HCT116 (cell line): ENCODE results near the gene ENTPD6.

Source experiments
- CTCF ChIP-seq, 3 experiments: fragments of 200-600 bp in 1 of 3; sonication (generic) in 1 of 3; IDR thresholded peaks in 2 of 3; conservative IDR thresholded peaks in 1 of 3; 2 replicates each; pipeline ENCODE4 v1.5.1; 2012 to 2017; ENCODE audit warnings: low read depth in 2 of 3, low read length in 2 of 3, antibody characterized with exemption in 1 of 3, borderline replicate concordance in 1 of 3, control low read depth in 1 of 3, mild to moderate bottlenecking in 1 of 3, mixed read lengths in 1 of 3, mixed run types in 1 of 3, moderate library complexity in 1 of 3; ENCODE audit not compliant: insufficient read depth in 1 of 3
- EGR1 ChIP-seq: IDR thresholded peaks from 2 replicates; pipeline ENCODE4 v1.6.1; 2012; ENCODE audit warnings: low read depth
- ELF1 ChIP-seq: IDR thresholded peaks from 2 replicates; pipeline ENCODE4 v1.6.1; 2012; ENCODE audit warnings: low read depth, borderline replicate concordance
- EZH2 ChIP-seq: fragments of 200-600 bp; sonication (generic); IDR thresholded peaks from 2 replicates; pipeline ENCODE4 v1.6.1; 2017; ENCODE audit warnings: antibody characterized with exemption, mixed run types
- EZH2phosphoT487 ChIP-seq: fragments of 200-600 bp; IDR thresholded peaks from 2 replicates; pipeline ENCODE4 v1.6.1; 2018; ENCODE audit warnings: antibody characterized with exemption, borderline replicate concordance
- JUND ChIP-seq: IDR thresholded peaks from 2 replicates; pipeline ENCODE4 v1.6.1; 2012
- MAX ChIP-seq: IDR thresholded peaks from 2 replicates; pipeline ENCODE4 v1.6.1; 2012
- POLR2A ChIP-seq: IDR thresholded peaks from 2 replicates; pipeline ENCODE4 v1.7.0; 2011; ENCODE audit warnings: borderline replicate concordance; ENCODE audit not compliant: insufficient read depth, insufficient read length; ENCODE audit errors: extremely low read depth
- POLR2AphosphoS5 ChIP-seq: IDR thresholded peaks from 2 replicates; pipeline ENCODE4 v1.6.1; 2011; ENCODE audit warnings: mild to moderate bottlenecking, low read depth, low read length, moderate library complexity
- REST ChIP-seq: IDR thresholded peaks from 2 replicates; pipeline ENCODE4 v1.6.1; 2012; ENCODE audit warnings: low read depth
- SIN3A ChIP-seq: IDR thresholded peaks from 2 replicates; pipeline ENCODE4 v1.6.1; 2012; ENCODE audit warnings: low read depth
- TCF7L2 ChIP-seq: IDR thresholded peaks from 2 replicates; pipeline ENCODE4 v1.7.0; 2011; ENCODE audit warnings: borderline replicate concordance, inconsistent platforms; ENCODE audit not compliant: insufficient read depth, insufficient read length; ENCODE audit errors: extremely low read depth
- YY1 ChIP-seq: IDR thresholded peaks from 2 replicates; pipeline ENCODE4 v1.6.1; 2011; ENCODE audit warnings: low read length, low read depth, moderate library complexity, mild to moderate bottlenecking; ENCODE audit not compliant: insufficient replicate concordance; ENCODE audit errors: extremely low read depth
- ZNF274 ChIP-seq: fragments of 200-500 bp; sonication (Bioruptor generic); IDR thresholded peaks from 2 replicates; pipeline ENCODE4 v1.6.1; 2014; ENCODE audit warnings: mild to moderate bottlenecking, low read depth, low read length, inconsistent platforms

GRCh38 chr20:25176184-25176583 is 19.3 kb upstream of the ENTPD6 start:
- TF ChIP-seq TCF7L2 (no peak), POLR2A (no peak), POLR2AphosphoS5 (no peak), EZH2 (no peak), EZH2phosphoT487 (no peak), CTCF (IDR thresholded peaks at IDR 0.05 in 2 of 3, conservative IDR thresholded peaks at IDR 0.05 in 1 of 3; ENCODE audit: borderline replicate concordance in 1 of 3, insufficient read depth in 1 of 3, low read depth in 2 of 3, low read length in 2 of 3) (no peak), REST (no peak), YY1 (no peak), EGR1 (no peak), MAX (no peak), ZNF274 (no peak), SIN3A (no peak), JUND (no peak), ELF1 (no peak)
